GM23248 (cell line): ENCODE data around the gene MARF1. TPM values are rescaled to one million over a fixed set of nuclear protein-coding genes. Genes with fewer than 3 reads are reported as not detected.

Experiments
- DNase-seq: peaks from one replicate; pipeline ENCODE4 v3.0.0-alpha.2; 2015
- H2AFZ ChIP-seq: fragments of 200-600 bp; sonication (generic); 2 replicates; pipeline ENCODE4 v1.6.1; 2016; ENCODE audit warnings: antibody characterized with exemption
- H3F3A ChIP-seq: fragments of 200-600 bp; sonication (generic); 2 replicates; pipeline ENCODE4 v1.6.1; 2016; ENCODE audit warnings: mild to moderate bottlenecking, antibody characterized with exemption, mixed run types; ENCODE audit not compliant: insufficient read depth
- H3K27ac ChIP-seq: fragments of 200-600 bp; sonication (generic); 2 replicates; pipeline ENCODE4 v1.5.1; 2016; ENCODE audit warnings: mild to moderate bottlenecking
- H3K27me3 ChIP-seq: fragments of 200-600 bp; sonication (generic); replicated peaks from 2 replicates; pipeline ENCODE4 v1.6.1; 2016; ENCODE audit warnings: mild to moderate bottlenecking; ENCODE audit not compliant: insufficient read depth
- H3K36me3 ChIP-seq: fragments of 200-600 bp; sonication (generic); 2 replicates; pipeline ENCODE4 v1.6.1; 2016; ENCODE audit warnings: low read depth, mild to moderate bottlenecking
- H3K4me1 ChIP-seq: fragments of 200-600 bp; sonication (generic); 2 replicates; pipeline ENCODE4 v1.6.1; 2016; ENCODE audit warnings: mild to moderate bottlenecking; ENCODE audit not compliant: insufficient read depth
- H3K4me2 ChIP-seq: fragments of 200-600 bp; sonication (generic); one replicate; pipeline ENCODE4 v1.6.1; 2016; ENCODE audit warnings: mild to moderate bottlenecking; ENCODE audit not compliant: unreplicated experiment
- H3K4me3 ChIP-seq: fragments of 200-600 bp; sonication (generic); 2 replicates; pipeline ENCODE4 v1.5.1; 2016; ENCODE audit warnings: mild to moderate bottlenecking
- H3K79me2 ChIP-seq: fragments of 200-600 bp; sonication (generic); 2 replicates; pipeline ENCODE4 v1.6.1; 2016; ENCODE audit warnings: mild to moderate bottlenecking; ENCODE audit not compliant: insufficient read depth
- H3K9ac ChIP-seq: fragments of 200-600 bp; sonication (generic); 2 replicates; pipeline ENCODE4 v1.6.1; 2016; ENCODE audit warnings: mild to moderate bottlenecking
- H3K9me2 ChIP-seq: fragments of 200-600 bp; sonication (generic); 2 replicates; pipeline ENCODE4 v1.6.1; 2016; ENCODE audit warnings: mixed run types, mild to moderate bottlenecking, moderate library complexity; ENCODE audit not compliant: insufficient read depth
- H3K9me3 ChIP-seq: fragments of 200-600 bp; sonication (generic); one replicate; pipeline ENCODE4 v1.6.1; 2017; ENCODE audit warnings: low read depth
- H4K20me1 ChIP-seq: fragments of 200-600 bp; sonication (generic); 2 replicates; pipeline ENCODE4 v1.6.0; 2016; ENCODE audit not compliant: insufficient read depth
- EZH2 ChIP-seq: fragments of 200-600 bp; sonication (generic); IDR thresholded peaks from 2 replicates; pipeline ENCODE4 v1.6.1; 2018; ENCODE audit warnings: antibody characterized with exemption, mild to moderate bottlenecking; ENCODE audit not compliant: insufficient read depth, poor library complexity, severe bottlenecking
- EZH2phosphoT487 ChIP-seq: fragments of 200-600 bp; sonication (generic); IDR thresholded peaks from 2 replicates; pipeline ENCODE4 v1.6.1; 2018; ENCODE audit warnings: antibody characterized with exemption, moderate library complexity, mild to moderate bottlenecking, low read depth; ENCODE audit not compliant: insufficient read depth
- WGBS, 2 experiments: methylation state at CpG; one replicate each; pipeline ENCODE4 v1.1.6; 2015 to 2017; ENCODE audit warnings: low lambda C conversion rate in 2 of 2, low coverage in 1 of 2; ENCODE audit errors: missing lambda C conversion rate in 2 of 2; 5-methylcytosine and 5-hydroxymethylcytosine counted together
- in situ Hi-C: fragments of 300-500 bp; cut with MboI; formaldehyde crosslinking; loops from 2 replicates; pipeline ENCODE4 v1.15.0; 2020
- polyA plus RNA-seq: library from polyadenylated mRNA; unstranded; fragments of >200 nt; fragmentation: Nextera tagmentation; extraction: Ambion mirVana; gene quantifications from 2 replicates; pipeline ENCODE4 v1.2.1, GENCODE V29; 2016
- total RNA-seq: library from RNA; depleted of rRNA; stranded (reverse); fragments of >200 nt; shearing (Covaris generic); gene quantifications from 2 replicates; pipeline ENCODE4 v1.2.3, GENCODE V29; 2014

The MARF1 gene
- total and polyA plus RNA-seq, 2 experiments from 2014 or later: 9.2 to 20.1 TPM

DNA sequence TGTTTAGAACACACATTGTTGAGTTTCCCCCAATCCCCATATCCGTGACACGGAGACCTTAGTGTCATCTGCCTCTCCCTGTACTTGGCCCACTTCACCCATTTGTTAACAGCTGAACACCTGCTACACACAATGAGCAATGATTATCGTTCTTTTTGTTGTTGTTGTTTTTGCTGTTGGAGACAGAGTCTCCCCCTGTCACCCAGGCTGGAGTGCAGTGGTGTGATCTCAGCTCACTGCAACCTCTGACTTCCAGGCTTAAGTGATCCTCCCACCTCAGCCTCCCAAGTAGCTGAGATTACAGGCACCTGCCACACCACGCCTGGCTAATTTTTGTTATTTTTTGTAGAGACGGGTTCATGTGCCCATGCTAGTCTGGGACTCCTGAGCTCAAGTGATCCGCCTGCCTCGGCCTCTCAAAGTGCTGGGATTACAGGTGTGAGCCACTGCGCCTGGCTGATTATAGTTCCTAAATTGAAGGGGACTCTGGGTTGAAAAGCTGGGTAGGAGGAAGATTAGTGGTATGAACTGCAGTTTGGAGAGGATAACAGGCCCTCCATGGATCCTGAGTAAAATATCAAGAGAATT, 28.7 kb upstream of the MARF1 start:
- DNase-seq: no peak
- Histone ChIP-seq H4K20me1 (no peaks in the 10 kb centered on the region), H3K36me3 (peaks cover 14% of the 10 kb centered on the region), H3K9me3 (no peaks in the 10 kb centered on the region), H3K4me3 (no peak overlapping the region), H3F3A (peaks cover 36% of the 10 kb centered on the region), H3K79me2 (peaks cover 39% of the 10 kb centered on the region), H3K27ac (peak overlapping the region; percentile 99), H3K4me1 (peaks cover 20% of the 10 kb centered on the region), H2AFZ (no peak overlapping the region), H3K27me3 (no peaks in the 10 kb centered on the region), H3K9ac (0 out of 2 replicates have a peak overlapping the region, but pooled peaks have one; percentile 91), H3K4me2 (no peak overlapping the region), H3K9me2 (no peaks in the 10 kb centered on the region)
- in situ Hi-C loops: no loop called here
- TF ChIP-seq EZH2 (no peak), EZH2phosphoT487 (no peak)
- 93 to 98% methylated on average over 8 of the region's 8 CpGs for WGBS, 2 experiments

DNA sequence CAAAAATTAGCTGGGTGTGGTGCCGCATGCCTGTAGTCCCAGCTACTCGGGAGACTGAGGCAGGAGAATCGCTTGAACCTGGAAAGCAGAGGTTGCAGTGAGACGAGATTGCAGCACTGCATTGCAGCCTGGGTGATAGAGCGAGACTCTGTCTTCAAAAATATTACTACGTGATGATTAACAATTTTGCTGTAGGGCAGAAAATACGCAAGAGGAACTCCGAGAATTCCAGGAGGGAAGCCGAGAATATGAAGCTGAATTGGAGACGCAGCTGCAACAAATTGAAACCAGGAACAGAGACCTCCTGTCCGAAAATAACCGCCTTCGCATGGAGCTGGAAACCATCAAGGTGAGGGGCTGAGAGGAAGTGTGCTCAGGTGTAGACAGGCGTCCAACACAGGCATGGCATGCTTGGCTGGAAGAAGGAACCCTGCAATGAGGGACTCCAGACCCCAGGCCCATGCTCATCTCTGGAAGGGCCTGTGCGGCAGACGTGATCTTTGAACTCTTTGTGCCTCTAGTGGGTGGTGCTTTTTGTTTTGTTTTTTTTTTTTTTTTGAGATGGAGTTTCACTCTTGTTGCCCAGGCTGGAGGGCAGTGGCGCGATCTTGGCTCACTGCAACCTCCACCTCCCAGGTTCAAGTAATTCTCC, 24.3 kb upstream of the MARF1 start:
- Histone ChIP-seq H3K9me2 (no peaks in the 10 kb centered on the region), H4K20me1 (no peaks in the 10 kb centered on the region)
- in situ Hi-C loops: no loop called here

DNA sequence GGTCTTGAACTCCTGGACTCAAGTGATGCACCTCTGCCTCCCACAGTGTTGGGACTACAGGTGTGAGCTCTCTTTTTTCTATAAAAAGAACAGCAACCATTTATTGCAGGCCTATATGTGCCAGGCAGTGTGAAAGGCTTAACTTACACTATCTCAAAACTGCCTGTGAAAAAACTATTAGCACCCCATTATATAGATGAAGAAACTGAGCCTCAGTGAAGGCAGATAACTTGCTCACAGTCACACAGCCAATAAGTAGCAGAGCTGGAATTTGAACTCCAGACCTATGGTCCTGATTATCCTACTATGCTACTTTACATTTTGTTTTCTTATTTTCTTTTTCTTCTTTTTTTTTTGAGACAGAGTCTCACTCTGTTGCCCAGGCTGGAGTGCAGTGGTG, 22.2 kb upstream of the MARF1 start:
- in situ Hi-C loops: no loop called here
- no peak for TF ChIP-seq EZH2
- no peak for TF ChIP-seq EZH2phosphoT487

More for the DNA sequence above, 24.3 kb upstream of the MARF1 start:
- Histone ChIP-seq H3K4me1 (peaks cover 8% of the 10 kb centered on the region), H3K79me2 (peaks cover 28% of the 10 kb centered on the region), H3K27me3 (no peaks in the 10 kb centered on the region), H3K4me2 (no peak overlapping the region), H3F3A (peaks cover 16% of the 10 kb centered on the region), H3K4me3 (no peak overlapping the region), H3K27ac (no peak overlapping the region), H3K36me3 (peaks cover 35% of the 10 kb centered on the region), H2AFZ (no peak overlapping the region), H3K9me3 (no peaks in the 10 kb centered on the region), H3K9ac (no peak overlapping the region)
- DNase-seq: no peak
- no peak for TF ChIP-seq EZH2phosphoT487
- WGBS, 2 experiments: 79 to 84% methylated on average over 18 of the region's 18 CpGs

DNA sequence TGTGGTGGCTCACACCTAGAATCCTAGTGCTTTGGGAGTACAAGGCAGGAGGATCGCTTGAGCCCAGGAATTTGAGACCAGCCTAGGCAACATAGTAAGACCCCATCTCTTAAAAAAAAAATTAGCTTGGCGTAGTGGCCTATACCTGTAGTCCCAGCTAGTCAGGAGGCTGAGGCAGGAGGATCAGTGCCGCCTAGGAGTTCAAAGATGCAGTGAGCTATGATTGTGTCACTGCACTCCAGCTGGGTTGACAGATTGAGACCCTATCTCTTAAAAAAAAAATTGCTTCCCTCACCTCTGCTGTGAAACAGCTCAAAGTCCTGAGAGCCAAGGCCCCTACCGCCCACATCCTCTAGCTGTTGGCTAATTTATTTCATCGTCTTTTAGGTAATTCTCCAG, 17.2 kb upstream of the MARF1 start:
- in situ Hi-C loops: no loop called here

More for the DNA sequence above, 22.2 kb upstream of the MARF1 start:
- H3K4me1 ChIP-seq: 0 out of 2 replicates have a peak, but pooled peaks cover 3% of the 10 kb centered on the region
- no peaks in the 10 kb centered on the region for H3K9me2 ChIP-seq
- no peak for DNase-seq
- no peaks in the 10 kb centered on the region for H3K27me3 ChIP-seq
- H3K9me3 ChIP-seq: no peaks in the 10 kb centered on the region
- no peaks in the 10 kb centered on the region for H3F3A ChIP-seq
- peaks cover 49% of the 10 kb centered on the region for H3K79me2 ChIP-seq
- H3K4me2 ChIP-seq: no peak overlapping the region
- peaks cover 4% of the 10 kb centered on the region; the same call in 1 of the 2 replicates for H4K20me1 ChIP-seq
- H2AFZ ChIP-seq: no peak overlapping the region
- no peak overlapping the region for H3K4me3 ChIP-seq
- no peak overlapping the region for H3K9ac ChIP-seq
- H3K36me3 ChIP-seq: peaks cover 35% of the 10 kb centered on the region
- H3K27ac ChIP-seq: no peak overlapping the region

More for the DNA sequence above, 17.2 kb upstream of the MARF1 start:
- 96 to 99% methylated on average over 5 of the region's 5 CpGs for WGBS, 2 experiments
- no peak for TF ChIP-seq EZH2
- no peak for TF ChIP-seq EZH2phosphoT487
- Histone ChIP-seq H4K20me1 (peaks cover 4% of the 10 kb centered on the region; the same call in 1 of the 2 replicates), H3K4me1 (0 out of 2 replicates have a peak, but pooled peaks cover 3% of the 10 kb centered on the region), H3K36me3 (peaks cover 9% of the 10 kb centered on the region; the same call in 1 of the 2 replicates), H2AFZ (no peak overlapping the region), H3K9me3 (no peaks in the 10 kb centered on the region), H3K4me3 (no peak overlapping the region), H3K27me3 (no peaks in the 10 kb centered on the region), H3K9me2 (no peaks in the 10 kb centered on the region), H3K27ac (no peak overlapping the region), H3K9ac (no peak overlapping the region), H3F3A (no peaks in the 10 kb centered on the region), H3K4me2 (no peak overlapping the region), H3K79me2 (peaks cover 89% of the 10 kb centered on the region)
- no peak for DNase-seq
